Gastroesophageal sphincter (tissue), 3 donors: ENCODE measurements around the gene ITGA8.

Source experiments
- POLR2AphosphoS5 ChIP-seq: sonication (generic); formaldehyde crosslinking; IDR thresholded peaks from one replicate; pipeline ENCODE4 v1.6.1; 2017; ENCODE audit warnings: antibody characterized with exemption
- TF ChIP-seq, protein P1 (sequence below), 4 experiments: fragments of 200-600 bp in 2 of 4; fragments of 450-650 bp in 2 of 4; sonication (generic) in 1 of 4; IDR thresholded peaks; one replicate each; pipeline ENCODE4 v1.5.1; 2017 to 2019; ENCODE audit warnings: antibody characterized with exemption in 4 of 4, mild to moderate bottlenecking in 2 of 4, moderate library complexity in 2 of 4

GRCh38 chr10:15591431-15591830 lies 128.3 kb downstream of the ITGA8 start:
- TF ChIP-seq, protein P1, sequence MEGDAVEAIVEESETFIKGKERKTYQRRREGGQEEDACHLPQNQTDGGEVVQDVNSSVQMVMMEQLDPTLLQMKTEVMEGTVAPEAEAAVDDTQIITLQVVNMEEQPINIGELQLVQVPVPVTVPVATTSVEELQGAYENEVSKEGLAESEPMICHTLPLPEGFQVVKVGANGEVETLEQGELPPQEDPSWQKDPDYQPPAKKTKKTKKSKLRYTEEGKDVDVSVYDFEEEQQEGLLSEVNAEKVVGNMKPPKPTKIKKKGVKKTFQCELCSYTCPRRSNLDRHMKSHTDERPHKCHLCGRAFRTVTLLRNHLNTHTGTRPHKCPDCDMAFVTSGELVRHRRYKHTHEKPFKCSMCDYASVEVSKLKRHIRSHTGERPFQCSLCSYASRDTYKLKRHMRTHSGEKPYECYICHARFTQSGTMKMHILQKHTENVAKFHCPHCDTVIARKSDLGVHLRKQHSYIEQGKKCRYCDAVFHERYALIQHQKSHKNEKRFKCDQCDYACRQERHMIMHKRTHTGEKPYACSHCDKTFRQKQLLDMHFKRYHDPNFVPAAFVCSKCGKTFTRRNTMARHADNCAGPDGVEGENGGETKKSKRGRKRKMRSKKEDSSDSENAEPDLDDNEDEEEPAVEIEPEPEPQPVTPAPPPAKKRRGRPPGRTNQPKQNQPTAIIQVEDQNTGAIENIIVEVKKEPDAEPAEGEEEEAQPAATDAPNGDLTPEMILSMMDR (IDR thresholded peaks at IDR 0.05) = no peak
- TF ChIP-seq POLR2AphosphoS5 = no peak
